VCaP (cell line): ENCODE data around the gene AFG3L2.

Experiments used
- H3K27ac ChIP-seq: fragments of 450-650 bp; 2 replicates; pipeline ENCODE4 v1.5.1; 2017
- CTCF ChIP-seq: fragments of 450-650 bp; conservative IDR thresholded peaks from 2 replicates; pipeline ENCODE4 v1.5.1; 2017; ENCODE audit warnings: mild to moderate bottlenecking, moderate library complexity

Gene AFG3L2

GRCh38 chr18:12312976-12313375 is 64.1 kb downstream of the AFG3L2 start:
- no peak overlapping the region for H3K27ac ChIP-seq
- no peak for TF ChIP-seq CTCF

GRCh38 chr18:12310762-12311161 is 66.3 kb downstream of the AFG3L2 start:
- no peak overlapping the region for H3K27ac ChIP-seq

GRCh38 chr18:12309683-12310198 is 67.3 kb downstream of the AFG3L2 start:
- H3K27ac ChIP-seq: no peak overlapping the region

More at GRCh38 chr18:12310762-12311161, 66.3 kb downstream of the AFG3L2 start:
- TF ChIP-seq CTCF: no peak

GRCh38 chr18:12308386-12309100 is 68.5 kb downstream of the AFG3L2 start:
- H3K27ac ChIP-seq: peak overlapping the region; percentile 54; the same call in 1 of the 2 replicates
- no peak for TF ChIP-seq CTCF

More at GRCh38 chr18:12309683-12310198, 67.3 kb downstream of the AFG3L2 start:
- no peak for TF ChIP-seq CTCF

- peak within 1 kb of the TSS; percentile 54; the same call in 1 of the 2 replicates for H3K27ac ChIP-seq
- no peak for TF ChIP-seq CTCF
These were observed 69.2 kb downstream of the AFG3L2 start, which contains the start of gene TUBB6 for GRCh38 chr18:12307701-12308385. TSS of gene TUBB6 (plus strand) at chr18:12308241. CDS start at chr18:12308293, 52 bp downstream.

GRCh38 chr18:12306752-12307700 is 70.0 kb downstream of the AFG3L2 start:
- TF ChIP-seq CTCF: no peak
- H3K27ac ChIP-seq: no peak overlapping the region
